CD4-positive, alpha-beta T cell treated with Interleukin-4 for 1 hour (primary cell): ENCODE results near the gene L3MBTL4.
"Not testable (repeated sequence)": the region's sequence is repeated elsewhere in the genome, so short reads cannot be mapped to it uniquely, and the experiment has no call there.

ENCODE experiments used
- DNase-seq, 2 donors: peaks; one replicate each; pipeline ENCODE4 v3.0.0-alpha.2; 2020 to 2022

L3MBTL4 gene

GRCh38 chr18:6161549-6161948, 253.2 kb downstream of the L3MBTL4 start:
- no peak for DNase-seq

DNA sequence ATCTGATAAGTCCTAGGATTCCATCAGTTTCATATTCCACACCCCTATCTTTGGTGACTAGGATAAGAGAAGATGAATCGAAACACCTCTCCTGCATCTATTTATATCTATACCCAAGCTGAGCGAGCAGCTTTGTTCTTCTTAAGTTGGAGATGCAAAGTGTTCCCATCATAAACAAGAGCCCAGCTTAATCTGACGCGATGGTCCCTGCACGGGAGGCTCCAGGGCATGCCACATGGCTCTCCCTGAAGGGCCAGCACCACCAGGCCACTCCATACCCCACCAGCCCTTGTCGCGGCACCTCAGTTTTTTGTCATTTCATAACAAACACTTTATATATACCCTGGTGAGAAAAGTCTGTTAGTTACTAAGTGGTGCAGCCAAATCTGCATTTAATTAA, 255.3 kb downstream of the L3MBTL4 start:
- DNase-seq = no peak

DNA sequence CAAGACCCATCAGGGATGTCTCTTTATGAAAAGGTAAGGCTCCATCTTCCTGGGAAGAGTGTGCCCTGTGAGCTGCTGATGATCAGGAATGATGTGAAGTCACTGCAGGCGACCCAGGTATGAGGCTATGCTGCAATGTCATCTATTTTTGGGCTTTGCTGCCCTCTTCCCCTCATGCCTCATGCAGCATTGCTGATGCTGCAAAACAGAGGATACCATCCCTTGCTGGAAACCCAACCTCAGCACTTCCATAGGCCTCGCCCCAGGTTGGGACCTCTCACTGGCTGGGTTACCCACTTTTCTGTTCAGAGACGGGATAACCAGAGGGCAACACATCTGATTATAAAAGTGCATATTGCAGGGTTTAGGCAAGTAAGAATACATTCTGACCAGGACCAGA, 255.8 kb downstream of the L3MBTL4 start:
- DNase-seq = no peak

- DNase-seq = no peak
These were observed 258.3 kb downstream of the L3MBTL4 start for GRCh38 chr18:6156446-6156845.

DNA sequence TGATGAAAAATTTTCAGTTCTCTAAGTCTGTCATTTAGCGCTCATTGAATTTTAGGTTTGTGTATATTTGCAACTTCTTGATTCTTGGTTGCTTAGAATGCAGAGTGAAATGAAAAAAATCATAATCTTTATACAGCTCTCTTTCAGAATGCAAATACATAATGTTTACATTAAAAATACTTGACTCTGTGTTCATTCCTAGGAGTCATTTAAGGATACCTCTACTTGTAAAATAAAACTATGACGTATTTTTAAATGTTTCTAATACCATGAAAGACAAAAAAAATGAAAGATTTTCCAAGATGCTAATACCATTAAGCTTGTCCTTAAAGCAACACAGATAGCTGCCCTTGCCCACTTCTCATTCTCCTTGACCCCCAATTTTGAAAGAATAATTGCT, 259.0 kb downstream of the L3MBTL4 start:
- no peak for DNase-seq

DNA sequence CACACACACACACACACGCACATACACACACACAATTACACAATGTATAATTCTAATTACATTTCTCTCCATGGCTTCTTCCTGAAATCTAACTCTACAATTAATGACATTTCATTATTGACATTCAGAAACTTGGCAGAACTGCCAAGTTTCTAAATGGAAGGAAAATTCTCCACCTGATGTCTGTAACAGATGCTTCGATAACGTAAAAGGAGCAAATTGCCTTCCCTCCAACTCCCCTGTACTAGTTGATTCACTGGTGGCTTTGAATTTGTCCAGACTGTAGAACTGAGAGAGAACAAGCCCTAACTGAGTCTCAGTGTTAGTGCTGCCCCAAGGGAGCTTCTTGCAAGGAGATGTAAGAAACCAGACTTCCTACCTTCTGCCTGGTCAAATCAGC, 264.3 kb downstream of the L3MBTL4 start:
- DNase-seq = no peak

GRCh38 chr18:6146307-6146661, 268.4 kb downstream of the L3MBTL4 start:
- no peak for DNase-seq

GRCh38 chr18:6145645-6146306, 268.9 kb downstream of the L3MBTL4 start:
- DNase-seq = no peak

DNA sequence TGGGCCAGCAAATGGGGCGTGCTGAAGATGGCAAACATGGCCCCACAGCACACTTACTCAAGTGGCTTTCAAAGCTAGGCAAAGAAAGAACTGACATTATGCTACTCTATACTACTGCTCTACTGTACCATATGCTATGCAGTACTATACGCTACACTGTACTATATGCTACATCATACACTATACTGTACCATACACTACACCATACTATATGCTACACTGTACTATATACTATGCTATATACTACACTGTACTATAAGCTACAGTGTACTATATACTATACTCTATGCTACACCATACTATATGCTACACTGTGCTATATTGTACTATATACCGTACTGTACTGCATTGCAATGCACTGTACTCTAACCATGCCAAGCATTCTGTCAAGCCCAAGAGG, 275.7 kb downstream of the L3MBTL4 start:
- DNase-seq = no peak

DNA sequence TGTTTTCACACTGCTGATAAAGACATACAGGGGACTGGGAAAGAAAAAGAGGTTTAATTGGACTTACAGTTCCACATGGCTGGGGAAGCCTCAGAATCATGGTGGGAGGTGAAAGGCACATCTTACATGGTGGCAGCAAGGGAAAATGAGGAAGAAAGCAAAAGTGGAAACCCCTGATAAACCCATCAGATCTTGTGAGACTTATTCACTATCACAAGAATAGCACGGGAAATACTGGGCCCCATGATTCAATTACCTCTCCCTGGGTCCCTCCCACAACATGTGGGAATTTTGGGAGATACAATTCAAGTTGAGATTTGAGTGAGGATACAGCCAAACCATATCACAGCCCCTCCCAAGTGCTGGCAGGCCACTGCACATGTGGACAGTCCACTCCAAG, 278.8 kb downstream of the L3MBTL4 start:
- not testable (repeated sequence) for DNase-seq

- DNase-seq = not testable (repeated sequence)
These were observed 279.7 kb downstream of the L3MBTL4 start for GRCh38 chr18:6135029-6135428.

- no peak for DNase-seq
These were observed 281.9 kb downstream of the L3MBTL4 start for GRCh38 chr18:6132751-6133368.

- no peak for DNase-seq
These were observed 293.9 kb downstream of the L3MBTL4 start for GRCh38 chr18:6120820-6121279.

GRCh38 chr18:6119761-6120160, 294.9 kb downstream of the L3MBTL4 start:
- no peak for DNase-seq

GRCh38 chr18:6118080-6118479, 296.6 kb downstream of the L3MBTL4 start:
- DNase-seq = no peak

- DNase-seq = no peak
These were observed 299.0 kb downstream of the L3MBTL4 start for GRCh38 chr18:6115710-6116109.

DNA sequence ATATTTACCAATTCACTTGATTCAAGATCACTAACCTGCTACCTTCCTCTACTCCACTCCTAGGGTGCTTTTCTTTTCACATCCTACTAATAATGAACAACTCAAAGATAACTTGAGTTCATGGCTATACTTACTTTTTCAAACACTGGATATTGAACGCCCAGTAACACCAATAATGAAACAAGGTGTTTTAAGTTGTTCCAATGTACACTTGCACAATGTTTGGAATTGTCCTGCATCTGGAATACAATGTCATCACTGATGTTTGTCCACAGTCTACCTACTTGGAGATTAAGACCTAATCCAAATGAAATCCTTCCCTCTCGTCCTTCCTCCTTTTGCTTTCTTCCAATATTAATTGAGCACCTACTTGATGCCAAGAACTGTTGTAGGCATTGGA, 301.1 kb downstream of the L3MBTL4 start:
- no peak for DNase-seq

DNA sequence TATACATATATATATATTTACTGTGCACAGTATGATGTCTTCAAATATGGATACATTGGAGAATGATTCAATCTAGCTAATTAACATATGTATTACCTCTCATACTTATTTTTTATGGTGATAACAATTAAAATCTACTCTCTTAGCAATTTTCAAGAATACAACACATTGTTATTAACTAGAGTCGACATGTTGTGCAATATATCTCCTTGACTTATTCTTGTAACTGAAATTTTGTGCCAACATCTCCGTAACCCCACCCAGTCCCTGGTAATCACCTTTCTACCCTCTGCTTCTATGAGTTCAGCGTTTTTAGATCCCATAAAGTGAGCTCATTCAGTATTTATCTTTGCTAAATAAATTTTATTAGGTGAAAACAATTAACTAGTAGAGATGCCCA, 303.0 kb downstream of the L3MBTL4 start:
- no peak for DNase-seq

GRCh38 chr18:6109743-6110142, 305.0 kb downstream of the L3MBTL4 start:
- DNase-seq = no peak

DNA sequence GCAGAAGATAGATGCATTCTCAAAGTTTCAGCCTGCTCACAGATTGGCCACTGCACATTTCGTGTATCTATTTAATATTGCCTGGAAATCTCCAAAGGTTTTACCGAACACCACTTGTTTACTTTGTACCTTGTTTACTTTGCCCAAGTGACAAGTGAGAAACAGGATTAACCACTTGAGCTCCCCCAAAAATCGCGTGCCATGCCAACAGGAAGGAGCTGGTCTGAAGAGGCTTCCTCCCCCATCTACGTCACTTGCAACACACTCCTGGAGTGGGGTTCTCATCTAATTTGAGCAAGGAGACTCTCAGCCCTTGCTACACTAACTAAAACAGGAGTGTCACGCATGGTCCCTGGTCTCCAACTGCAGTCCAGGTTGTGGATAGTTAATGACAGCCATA, 306.9 kb downstream of the L3MBTL4 start:
- DNase-seq = no peak

DNA sequence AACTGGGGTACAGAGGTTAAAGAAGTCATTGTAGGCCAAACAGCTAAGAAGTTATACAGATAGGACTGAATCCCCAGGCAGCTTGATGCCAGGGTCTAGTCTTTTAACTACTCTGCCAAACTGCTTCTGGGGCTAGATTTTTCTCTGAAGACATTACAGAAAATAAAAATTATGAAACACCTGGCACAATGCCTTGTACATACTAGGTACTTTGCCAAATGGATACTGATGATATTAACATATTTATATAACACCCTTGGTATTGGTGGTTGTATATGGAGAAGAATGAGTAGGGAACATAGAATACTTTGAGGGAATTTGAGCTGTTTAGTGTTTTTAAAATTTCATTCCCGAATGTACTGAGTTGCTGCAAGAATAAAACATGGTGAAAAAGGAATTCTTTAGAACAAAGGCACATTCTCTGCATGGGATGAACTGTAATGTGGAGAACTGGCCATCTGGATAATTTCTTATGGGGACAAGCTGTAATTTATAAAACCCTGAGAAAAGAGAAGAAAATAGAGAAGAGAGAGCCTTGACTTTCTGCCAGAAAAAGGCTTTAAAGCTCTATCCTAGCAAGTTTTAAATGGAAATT, 308.5 kb downstream of the L3MBTL4 start:
- DNase-seq = no peak

GRCh38 chr18:6103741-6104140, 311.0 kb downstream of the L3MBTL4 start:
- no peak for DNase-seq

- no peak for DNase-seq
These were observed 318.0 kb downstream of the L3MBTL4 start for GRCh38 chr18:6096730-6097129.

DNA sequence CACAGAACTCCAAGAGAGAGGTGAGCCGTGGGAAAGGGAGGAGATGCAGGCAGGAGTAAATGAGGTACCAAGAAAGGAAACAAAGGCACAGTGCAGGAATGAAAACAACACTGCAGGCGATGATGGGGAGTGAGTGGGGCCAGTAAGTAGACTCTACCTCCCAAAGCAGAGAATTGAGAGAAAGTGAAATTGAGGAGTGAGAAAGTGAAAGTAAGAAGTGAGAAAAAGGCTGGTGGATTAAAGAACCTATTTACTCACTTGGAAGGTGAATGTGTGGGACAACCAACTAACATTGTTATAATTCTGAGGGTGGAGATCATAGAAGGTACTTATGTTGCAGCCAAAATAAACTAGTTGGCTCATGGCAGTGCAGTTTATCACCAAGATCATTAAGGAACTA, 326.3 kb downstream of the L3MBTL4 start:
- no peak for DNase-seq

- no peak for DNase-seq
These were observed 328.0 kb downstream of the L3MBTL4 start for GRCh38 chr18:6086731-6087130.
